ENCODE measurements around the gene INSL3. TPM values are rescaled to one million over a fixed set of nuclear protein-coding genes. Genes with fewer than 3 reads are reported as not detected.

INSL3 gene
- total and polyA plus RNA-seq, 2 of the 13 experiments (the other 11 are each of a cell fraction or from before 2014, with no cell fraction given): 0.30 TPM; not detected in 1

DNA sequence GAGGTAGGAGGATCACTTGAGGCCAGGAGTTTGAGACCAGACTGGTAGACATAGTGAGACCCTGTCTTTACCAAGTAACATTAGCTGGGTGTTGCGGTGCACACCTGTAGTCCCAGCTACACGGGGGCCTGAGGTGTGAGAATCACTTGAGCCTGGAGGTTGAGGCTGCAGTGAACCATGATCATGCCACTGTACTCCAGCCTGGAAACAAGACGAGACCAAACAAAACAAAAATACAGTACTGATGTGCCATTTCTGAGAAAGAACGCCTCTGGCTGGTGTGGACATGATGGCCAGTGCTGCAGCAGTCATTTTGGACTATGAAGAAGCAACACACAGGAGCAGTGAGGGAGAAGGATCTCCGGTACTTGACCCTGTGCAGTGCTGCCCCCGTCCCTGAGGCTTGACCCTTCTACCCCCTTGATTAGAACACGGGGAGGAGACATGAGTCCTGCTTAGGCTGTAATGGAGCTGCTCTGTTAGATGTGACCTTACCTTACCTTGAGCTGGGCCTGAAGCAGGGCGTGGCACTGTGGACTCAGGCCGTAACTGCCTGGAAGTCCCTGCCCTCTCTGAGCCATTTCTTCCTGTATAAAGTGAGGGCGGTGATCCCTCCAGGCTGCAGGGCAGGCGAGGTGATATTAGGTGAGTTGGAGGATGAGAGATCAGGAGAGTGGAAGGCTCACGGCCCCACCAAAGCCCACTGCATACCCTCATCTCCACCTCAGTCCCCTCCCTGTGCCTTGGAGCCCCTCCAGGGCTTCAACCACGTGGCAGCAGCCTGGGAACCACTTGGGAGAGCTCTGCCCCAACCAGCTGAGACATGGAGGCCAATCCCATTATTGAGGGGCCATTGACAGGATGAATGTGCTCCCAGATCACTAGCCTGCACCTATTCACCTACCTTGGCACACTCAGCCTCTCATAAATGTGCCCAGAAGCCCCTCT lies 44.3 kb upstream of the INSL3 start (continued):
- TF ChIP-seq, protein P1, sequence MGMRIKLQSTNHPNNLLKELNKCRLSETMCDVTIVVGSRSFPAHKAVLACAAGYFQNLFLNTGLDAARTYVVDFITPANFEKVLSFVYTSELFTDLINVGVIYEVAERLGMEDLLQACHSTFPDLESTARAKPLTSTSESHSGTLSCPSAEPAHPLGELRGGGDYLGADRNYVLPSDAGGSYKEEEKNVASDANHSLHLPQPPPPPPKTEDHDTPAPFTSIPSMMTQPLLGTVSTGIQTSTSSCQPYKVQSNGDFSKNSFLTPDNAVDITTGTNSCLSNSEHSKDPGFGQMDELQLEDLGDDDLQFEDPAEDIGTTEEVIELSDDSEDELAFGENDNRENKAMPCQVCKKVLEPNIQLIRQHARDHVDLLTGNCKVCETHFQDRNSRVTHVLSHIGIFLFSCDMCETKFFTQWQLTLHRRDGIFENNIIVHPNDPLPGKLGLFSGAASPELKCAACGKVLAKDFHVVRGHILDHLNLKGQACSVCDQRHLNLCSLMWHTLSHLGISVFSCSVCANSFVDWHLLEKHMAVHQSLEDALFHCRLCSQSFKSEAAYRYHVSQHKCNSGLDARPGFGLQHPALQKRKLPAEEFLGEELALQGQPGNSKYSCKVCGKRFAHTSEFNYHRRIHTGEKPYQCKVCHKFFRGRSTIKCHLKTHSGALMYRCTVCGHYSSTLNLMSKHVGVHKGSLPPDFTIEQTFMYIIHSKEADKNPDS (CRISPR knock-in tag; IDR thresholded peaks at IDR 0.05): no peak
- peak; percentile 76 for TF ChIP-seq ZC3H4 (CRISPR knock-in tag; IDR thresholded peaks at IDR 0.05; ENCODE audit: borderline replicate concordance)
- TF ChIP-seq ZBTB7B (CRISPR knock-in tag; IDR thresholded peaks at IDR 0.05): no peak
- TF ChIP-seq, protein P2, sequence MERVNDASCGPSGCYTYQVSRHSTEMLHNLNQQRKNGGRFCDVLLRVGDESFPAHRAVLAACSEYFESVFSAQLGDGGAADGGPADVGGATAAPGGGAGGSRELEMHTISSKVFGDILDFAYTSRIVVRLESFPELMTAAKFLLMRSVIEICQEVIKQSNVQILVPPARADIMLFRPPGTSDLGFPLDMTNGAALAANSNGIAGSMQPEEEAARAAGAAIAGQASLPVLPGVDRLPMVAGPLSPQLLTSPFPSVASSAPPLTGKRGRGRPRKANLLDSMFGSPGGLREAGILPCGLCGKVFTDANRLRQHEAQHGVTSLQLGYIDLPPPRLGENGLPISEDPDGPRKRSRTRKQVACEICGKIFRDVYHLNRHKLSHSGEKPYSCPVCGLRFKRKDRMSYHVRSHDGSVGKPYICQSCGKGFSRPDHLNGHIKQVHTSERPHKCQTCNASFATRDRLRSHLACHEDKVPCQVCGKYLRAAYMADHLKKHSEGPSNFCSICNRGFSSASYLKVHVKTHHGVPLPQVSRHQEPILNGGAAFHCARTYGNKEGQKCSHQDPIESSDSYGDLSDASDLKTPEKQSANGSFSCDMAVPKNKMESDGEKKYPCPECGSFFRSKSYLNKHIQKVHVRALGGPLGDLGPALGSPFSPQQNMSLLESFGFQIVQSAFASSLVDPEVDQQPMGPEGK (CRISPR knock-in tag; IDR thresholded peaks at IDR 0.05): no peak
- no peak for TF ChIP-seq DPF2 (CRISPR knock-in tag; IDR thresholded peaks at IDR 0.05; ENCODE audit: borderline replicate concordance, low read depth)
- TF ChIP-seq SRY (CRISPR knock-in tag; IDR thresholded peaks at IDR 0.05): no peak
- TF ChIP-seq, protein P3, sequence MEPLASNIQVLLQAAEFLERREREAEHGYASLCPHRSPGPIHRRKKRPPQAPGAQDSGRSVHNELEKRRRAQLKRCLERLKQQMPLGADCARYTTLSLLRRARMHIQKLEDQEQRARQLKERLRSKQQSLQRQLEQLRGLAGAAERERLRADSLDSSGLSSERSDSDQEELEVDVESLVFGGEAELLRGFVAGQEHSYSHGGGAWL (CRISPR knock-in tag; IDR thresholded peaks at IDR 0.05): no peak
- 0 out of 2 replicates have a peak, but pooled peaks have one; percentile 4 for TF ChIP-seq ELF3 (CRISPR knock-in tag; IDR thresholded peaks at IDR 0.05)
- no peak for TF ChIP-seq ZNF780A (CRISPR knock-in tag; IDR thresholded peaks at IDR 0.05)
- TF ChIP-seq, protein P4, sequence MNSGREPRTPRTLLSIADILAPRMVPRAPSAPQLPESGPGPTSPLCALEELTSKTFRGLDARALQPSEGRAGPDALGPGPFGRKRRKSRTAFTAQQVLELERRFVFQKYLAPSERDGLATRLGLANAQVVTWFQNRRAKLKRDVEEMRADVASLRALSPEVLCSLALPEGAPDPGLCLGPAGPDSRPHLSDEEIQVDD (CRISPR knock-in tag; IDR thresholded peaks at IDR 0.05; ENCODE audit: borderline replicate concordance): no peak
- 0 out of 2 replicates have a peak, but pooled peaks have one; percentile 51 for TF ChIP-seq ZNF350 (CRISPR knock-in tag; IDR thresholded peaks at IDR 0.05; ENCODE audit: borderline replicate concordance, low read depth)
- no peak for TF ChIP-seq GTF2F1 (IDR thresholded peaks at IDR 0.05; ENCODE audit: low read length)
- TF ChIP-seq SRSF9 (IDR thresholded peaks at IDR 0.05; ENCODE audit: borderline replicate concordance, insufficient read depth, low read depth, low read length, poor library complexity, severe bottlenecking): no peak
- TF ChIP-seq, protein P5, sequence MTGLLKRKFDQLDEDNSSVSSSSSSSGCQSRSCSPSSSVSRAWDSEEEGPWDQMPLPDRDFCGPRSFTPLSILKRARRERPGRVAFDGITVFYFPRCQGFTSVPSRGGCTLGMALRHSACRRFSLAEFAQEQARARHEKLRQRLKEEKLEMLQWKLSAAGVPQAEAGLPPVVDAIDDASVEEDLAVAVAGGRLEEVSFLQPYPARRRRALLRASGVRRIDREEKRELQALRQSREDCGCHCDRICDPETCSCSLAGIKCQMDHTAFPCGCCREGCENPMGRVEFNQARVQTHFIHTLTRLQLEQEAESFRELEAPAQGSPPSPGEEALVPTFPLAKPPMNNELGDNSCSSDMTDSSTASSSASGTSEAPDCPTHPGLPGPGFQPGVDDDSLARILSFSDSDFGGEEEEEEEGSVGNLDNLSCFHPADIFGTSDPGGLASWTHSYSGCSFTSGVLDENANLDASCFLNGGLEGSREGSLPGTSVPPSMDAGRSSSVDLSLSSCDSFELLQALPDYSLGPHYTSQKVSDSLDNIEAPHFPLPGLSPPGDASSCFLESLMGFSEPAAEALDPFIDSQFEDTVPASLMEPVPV (CRISPR knock-in tag; IDR thresholded peaks at IDR 0.05): no peak
- TF ChIP-seq ZNF460 (CRISPR knock-in tag; IDR thresholded peaks at IDR 0.05; ENCODE audit: borderline replicate concordance): no peak
- no peak for TF ChIP-seq RARA (CRISPR knock-in tag; IDR thresholded peaks at IDR 0.05)
- no peak for TF ChIP-seq ATRX (CRISPR knock-in tag; IDR thresholded peaks at IDR 0.05; ENCODE audit: borderline replicate concordance)
- no peak for TF ChIP-seq ZNF160 (CRISPR knock-in tag; IDR thresholded peaks at IDR 0.05)
- no peak for TF ChIP-seq ZFP36L2 (CRISPR knock-in tag; IDR thresholded peaks at IDR 0.05)
- TF ChIP-seq ZNF430 (CRISPR knock-in tag; IDR thresholded peaks at IDR 0.05): no peak
- TF ChIP-seq ZFP37 (CRISPR knock-in tag; IDR thresholded peaks at IDR 0.05; ENCODE audit: borderline replicate concordance): no peak
